HS-27A (cell line): ENCODE results near the gene TMEM225.
"Not testable (repeated sequence)": the region's sequence is repeated elsewhere in the genome, so short reads cannot be mapped to it uniquely, and the experiment has no call there.

Experiments used
- DNase-seq: peaks from one replicate; pipeline ENCODE4 v3.0.0-alpha.2; 2012; ENCODE audit warnings: low read depth, missing footprints

Gene TMEM225

GRCh38 chr11:123885570-123885969, at the start of gene TMEM225:
TMEM225 (minus strand) TSS chr11:123885670; CDS start chr11:123885425, 245 bp downstream.
- no peak for DNase-seq

- DNase-seq = no peak
Measured at GRCh38 chr11:123924027-123924426, 38.6 kb upstream of the TMEM225 start.

GRCh38 chr11:123920943-123921342, 35.5 kb upstream of the TMEM225 start:
- DNase-seq = no peak

GRCh38 chr11:123905826-123906225, 20.4 kb upstream of the TMEM225 start:
- no peak for DNase-seq

- DNase-seq = no peak
Measured at GRCh38 chr11:123904932-123905331, 19.5 kb upstream of the TMEM225 start.

- DNase-seq = no peak
Measured at GRCh38 chr11:123903932-123904331, 18.5 kb upstream of the TMEM225 start.

GRCh38 chr11:123901867-123902266, 16.4 kb upstream of the TMEM225 start, which contains the start of gene OR8D4:
OR8D4 (plus strand) TSS chr11:123902167; CDS start chr11:123906432, 4,265 bp downstream.
- no peak for DNase-seq

GRCh38 chr11:123899792-123900191, 14.3 kb upstream of the TMEM225 start:
- DNase-seq = no peak

- no peak for DNase-seq
Measured at GRCh38 chr11:123892031-123892430, 6.6 kb upstream of the TMEM225 start.

GRCh38 chr11:123880912-123881311, 4.6 kb downstream of the TMEM225 start:
- no peak for DNase-seq

GRCh38 chr11:123867795-123868194, 17.7 kb downstream of the TMEM225 start:
- DNase-seq = not testable (repeated sequence)

GRCh38 chr11:123865293-123865692, 20.2 kb downstream of the TMEM225 start:
- not testable (repeated sequence) for DNase-seq

GRCh38 chr11:123859731-123860130, 25.7 kb downstream of the TMEM225 start:
- no peak for DNase-seq

GRCh38 chr11:123856444-123856843, 29.0 kb downstream of the TMEM225 start:
- no peak for DNase-seq

GRCh38 chr11:123853038-123853437, 32.4 kb downstream of the TMEM225 start:
- no peak for DNase-seq

- DNase-seq = no peak
Measured at GRCh38 chr11:123852321-123852720, 33.1 kb downstream of the TMEM225 start.

GRCh38 chr11:123851110-123851509, 34.4 kb downstream of the TMEM225 start:
- no peak for DNase-seq

- DNase-seq = no peak
Measured at GRCh38 chr11:123841174-123841573, 44.3 kb downstream of the TMEM225 start.

GRCh38 chr11:123839131-123839530, 46.3 kb downstream of the TMEM225 start:
- DNase-seq = no peak

GRCh38 chr11:123838659-123839058, 46.8 kb downstream of the TMEM225 start:
- DNase-seq = no peak

- no peak for DNase-seq
Measured at GRCh38 chr11:123838199-123838598, 47.3 kb downstream of the TMEM225 start.

- DNase-seq = no peak
Measured at GRCh38 chr11:123833095-123833494, 52.4 kb downstream of the TMEM225 start.
